ENCODE data around the gene TIMM50.
A peak's percentile ranks its signal among the peaks of the same experiment; 100 is the strongest.

TIMM50 gene

GRCh38 chr19:39539518-39540332 is 59.1 kb downstream of the TIMM50 start, which contains the start of gene EID2:
TSS of gene EID2 (minus strand) at chr19:39540161. CDS start at chr19:39540079, 82 bp downstream.
- H3K9me3 Mint-ChIP-seq: no peaks in the 10 kb centered on the region
- H3K27ac Mint-ChIP-seq: peak within 1 kb of the TSS; percentile 96 to 97
- peaks cover 0 to 6% of the 10 kb centered on the region in 2 donors for H3K27me3 Mint-ChIP-seq
- peak; percentile 88 to 91 (median 89) for DNase-seq
- ATAC-seq (replicated peaks): peak; percentile 91
- peaks cover 17% of the 10 kb centered on the region for H3K36me3 Mint-ChIP-seq (ENCODE audit: insufficient read depth)
- peaks cover 16 to 34% of the 10 kb centered on the region in 2 donors for H3K4me1 Mint-ChIP-seq (ENCODE audit: low read depth in 2 of 2)
- peak within 1 kb of the TSS; percentile 92 to 93 for H3K4me3 Mint-ChIP-seq

DNA sequence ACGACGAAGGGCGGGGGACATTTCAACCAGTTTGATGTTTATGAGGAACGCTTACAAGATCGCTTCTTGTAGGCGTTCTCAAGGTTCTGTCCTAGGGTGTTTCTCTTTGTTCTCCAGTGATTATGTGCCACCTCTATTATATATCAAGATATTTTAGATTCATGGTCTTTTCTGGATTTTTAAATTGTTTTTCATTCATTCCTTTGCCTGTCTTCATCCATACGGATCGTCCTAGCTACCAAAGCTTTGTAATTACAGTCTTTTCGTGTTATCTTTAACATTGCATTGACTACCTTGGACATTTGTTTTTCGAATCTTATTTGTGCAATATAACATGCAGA is 59.7 kb downstream of the TIMM50 start:
- peak overlapping the region; percentile 92 to 93 for H3K4me3 Mint-ChIP-seq
- ATAC-seq (replicated peaks): no peak
- peak overlapping the region; percentile 96 to 97 for H3K27ac Mint-ChIP-seq
- H3K9me3 Mint-ChIP-seq: no peaks in the 10 kb centered on the region
- peaks cover 16 to 34% of the 10 kb centered on the region in 2 donors for H3K4me1 Mint-ChIP-seq (ENCODE audit: low read depth in 2 of 2)
- H3K36me3 Mint-ChIP-seq (ENCODE audit: insufficient read depth): peaks cover 17% of the 10 kb centered on the region
- peaks cover 0 to 8% of the 10 kb centered on the region in 2 donors for H3K27me3 Mint-ChIP-seq
- DNase-seq: no peak
